H9 (cell line): ENCODE results near the gene ZNF225. TPM values are rescaled to one million over a fixed set of nuclear protein-coding genes. Genes with fewer than 3 reads are reported as not detected.

Experiments used
- DNase-seq: peaks from one replicate; pipeline ENCODE4 v3.0.0-alpha.2; 2017
- H2AFZ ChIP-seq: one replicate; pipeline ENCODE4 v1.6.1; 2013; ENCODE audit warnings: mild to moderate bottlenecking, low read length, control low read depth, moderate library complexity
- H2AK5ac ChIP-seq: 2 replicates; pipeline ENCODE4 v1.6.1; 2013; ENCODE audit warnings: low read length, control low read depth, mixed read lengths; ENCODE audit not compliant: insufficient read length
- H2BK120ac ChIP-seq: one replicate; pipeline ENCODE4 v1.6.1; 2013; ENCODE audit warnings: low read depth, mild to moderate bottlenecking, low read length, control low read depth, inconsistent platforms; ENCODE audit not compliant: poor library complexity, severe bottlenecking
- H2BK12ac ChIP-seq: 2 replicates; pipeline ENCODE4 v1.6.1; 2013; ENCODE audit warnings: low read length, control low read depth, mixed read lengths, low read depth; ENCODE audit not compliant: insufficient read length
- H2BK15ac ChIP-seq: 2 replicates; pipeline ENCODE4 v1.6.1; 2013; ENCODE audit warnings: low read depth, low read length, control low read depth
- H2BK20ac ChIP-seq: one replicate; pipeline ENCODE4 v1.6.1; 2013; ENCODE audit warnings: low read depth, mild to moderate bottlenecking, low read length, control low read depth, inconsistent platforms; ENCODE audit not compliant: poor library complexity, severe bottlenecking
- H2BK5ac ChIP-seq: 2 replicates; pipeline ENCODE4 v1.6.1; 2013; ENCODE audit warnings: low read length, control low read depth, mixed read lengths; ENCODE audit not compliant: insufficient read length
- H3K14ac ChIP-seq: 2 replicates; pipeline ENCODE4 v1.6.1; 2013; ENCODE audit warnings: low read length, control low read depth; ENCODE audit not compliant: insufficient read depth
- H3K18ac ChIP-seq: 2 replicates; pipeline ENCODE4 v1.6.1; 2013; ENCODE audit warnings: low read depth, mild to moderate bottlenecking, mixed read lengths, low read length, control low read depth; ENCODE audit not compliant: insufficient read length
- H3K23ac ChIP-seq: 2 replicates; pipeline ENCODE4 v1.6.1; 2013; ENCODE audit warnings: low read length, control low read depth, mixed read lengths, low read depth; ENCODE audit not compliant: insufficient read length
- H3K23me2 ChIP-seq: 2 replicates; pipeline ENCODE4 v1.6.1; 2013; ENCODE audit warnings: low read depth, mild to moderate bottlenecking, mixed read lengths, low read length, control low read depth; ENCODE audit not compliant: insufficient read length, poor library complexity, severe bottlenecking
- H3K27ac ChIP-seq: 2 replicates; pipeline ENCODE4 v1.5.1; 2013; ENCODE audit warnings: low read length, control low read depth, mixed read lengths, low read depth; ENCODE audit not compliant: insufficient read length
- H3K27me3 ChIP-seq: 2 replicates; pipeline ENCODE4 v1.6.1; 2013; ENCODE audit warnings: low read length, control low read depth, inconsistent platforms; ENCODE audit not compliant: insufficient read depth
- H3K4ac ChIP-seq: 2 replicates; pipeline ENCODE4 v1.6.1; 2013; ENCODE audit warnings: low read depth, mild to moderate bottlenecking, control low read depth, inconsistent platforms, low read length, moderate library complexity
- H3K4me1 ChIP-seq: 2 replicates; pipeline ENCODE4 v1.6.1; 2013; ENCODE audit warnings: low read length, control low read depth, inconsistent platforms; ENCODE audit not compliant: insufficient read depth
- H3K4me2 ChIP-seq: 2 replicates; pipeline ENCODE4 v1.6.1; 2013; ENCODE audit warnings: low read length, control low read depth, mixed read lengths; ENCODE audit not compliant: insufficient read length, insufficient read depth
- H3K56ac ChIP-seq: 2 replicates; pipeline ENCODE4 v1.6.1; 2013; ENCODE audit warnings: low read depth, mild to moderate bottlenecking, mixed read lengths, low read length, control low read depth; ENCODE audit not compliant: insufficient read length
- H3K79me1 ChIP-seq: 2 replicates; pipeline ENCODE4 v1.6.1; 2013; ENCODE audit warnings: low read depth, mild to moderate bottlenecking, moderate library complexity, low read length, control low read depth, inconsistent platforms; ENCODE audit not compliant: insufficient read depth, poor library complexity, severe bottlenecking
- H3K79me2 ChIP-seq: 2 replicates; pipeline ENCODE4 v1.6.1; 2013; ENCODE audit warnings: low read length, control low read depth, inconsistent platforms; ENCODE audit not compliant: insufficient read depth
- H3K9ac ChIP-seq: 2 replicates; pipeline ENCODE4 v1.6.1; 2013; ENCODE audit warnings: low read length, control low read depth, mixed read lengths; ENCODE audit not compliant: insufficient read length; ENCODE audit errors: extremely low read depth
- H3K9me3 ChIP-seq: one replicate; pipeline ENCODE4 v1.6.1; 2013; ENCODE audit warnings: low read depth, low read length, inconsistent platforms; ENCODE audit not compliant: control insufficient read depth
- H3T11ph ChIP-seq: one replicate; pipeline ENCODE4 v1.6.1; 2013; ENCODE audit warnings: mild to moderate bottlenecking, low read length, control low read depth, inconsistent platforms
- H4K20me1 ChIP-seq: one replicate; pipeline ENCODE4 v1.6.1; 2013; ENCODE audit not compliant: control insufficient read depth, insufficient read length, insufficient read depth
- H4K5ac ChIP-seq: 2 replicates; pipeline ENCODE4 v1.6.1; 2013; ENCODE audit warnings: low read depth, mild to moderate bottlenecking, mixed read lengths, low read length, control low read depth; ENCODE audit not compliant: insufficient read length
- H4K8ac ChIP-seq: replicated peaks from 2 replicates; pipeline ENCODE4 v1.6.1; 2013; ENCODE audit warnings: low read length, control low read depth, mixed read lengths, low read depth; ENCODE audit not compliant: insufficient read length
- H4K91ac ChIP-seq: 2 replicates; pipeline ENCODE4 v1.6.1; 2013; ENCODE audit warnings: low read depth, mild to moderate bottlenecking, moderate library complexity, mixed read lengths, low read length, control low read depth; ENCODE audit not compliant: insufficient read length
- H3K27ac Mint-ChIP-seq, 3 experiments: 2 replicates in 2 of 3; 3 replicates in 1 of 3; pipeline ENCODE4 v1.8.0; 2020 to 2021; ENCODE audit warnings: mixed read lengths in 3 of 3, mild to moderate bottlenecking in 1 of 3, moderate library complexity in 1 of 3
- H3K27me3 Mint-ChIP-seq: 2 replicates; pipeline ENCODE4 v1.8.0; 2021; ENCODE audit warnings: low read depth, mild to moderate bottlenecking, moderate library complexity, mixed read lengths
- H3K36me3 Mint-ChIP-seq, 3 experiments: 2 replicates in 2 of 3; 3 replicates in 1 of 3; pipeline ENCODE4 v1.8.0; 2020 to 2021; ENCODE audit warnings: low read depth in 3 of 3, mixed read lengths in 3 of 3; ENCODE audit not compliant: insufficient read depth in 1 of 3
- H3K4me1 Mint-ChIP-seq, 2 experiments: 2 replicates each; pipeline ENCODE4 v1.8.0; 2020; ENCODE audit warnings: mixed read lengths in 2 of 2
- H3K4me3 Mint-ChIP-seq, 2 experiments: 2 replicates in 1 of 2; 3 replicates in 1 of 2; pipeline ENCODE4 v1.8.0; 2020 to 2021; ENCODE audit warnings: mild to moderate bottlenecking in 2 of 2, mixed read lengths in 2 of 2, moderate library complexity in 1 of 2
- H3K9me3 Mint-ChIP-seq, 2 experiments: 2 replicates in 1 of 2; 3 replicates in 1 of 2; pipeline ENCODE4 v1.8.0; 2020; ENCODE audit warnings: mild to moderate bottlenecking in 2 of 2, mixed read lengths in 2 of 2, moderate library complexity in 1 of 2
- WGBS: extraction: QIAGEN DNeasy Blood & Tissue Kit; methylation state at CpG from one replicate; pipeline ENCODE4 v1.1.7; 2013; ENCODE audit warnings: missing lambda C conversion rate, low lambda C conversion rate, mixed read lengths; ENCODE audit not compliant: insufficient read length; ENCODE audit errors: extremely low coverage; 5-methylcytosine and 5-hydroxymethylcytosine counted together
- total RNA-seq: library from RNA; stranded (reverse); gene quantifications from 2 replicates; pipeline ENCODE4 v1.2.1, GENCODE V29; 2021
- TF ChIP-seq, protein P1 (sequence below): fragments of 200-600 bp; sonication (generic); conservative IDR thresholded peaks from 3 replicates; pipeline ENCODE4 v1.8.0; 2021; ENCODE audit warnings: antibody characterized with exemption, mild to moderate bottlenecking

The ZNF225 gene
- total RNA-seq, 1 experiment from 2014 or later: 3.9 TPM

DNA sequence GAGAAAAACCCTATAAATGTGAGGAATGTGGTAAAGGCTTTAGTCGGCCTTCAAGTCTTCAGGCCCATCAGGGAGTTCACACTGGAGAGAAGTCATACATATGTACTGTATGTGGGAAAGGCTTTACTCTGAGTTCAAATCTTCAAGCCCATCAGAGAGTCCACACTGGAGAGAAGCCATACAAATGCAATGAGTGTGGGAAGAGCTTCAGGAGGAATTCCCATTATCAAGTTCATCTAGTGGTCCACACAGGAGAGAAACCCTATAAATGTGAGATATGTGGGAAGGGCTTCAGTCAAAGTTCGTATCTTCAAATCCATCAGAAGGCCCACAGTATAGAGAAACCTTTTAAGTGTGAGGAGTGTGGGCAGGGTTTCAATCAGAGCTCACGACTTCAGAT lies 63.4 kb downstream of the ZNF225 start:
- Histone ChIP-seq H2AK5ac (no peak overlapping the region), H3K4ac (no peak overlapping the region), H3K23ac (no peak overlapping the region), H3K9me3 (peaks cover 35% of the 10 kb centered on the region), H3K56ac (no peak overlapping the region), H3K79me2 (no peaks in the 10 kb centered on the region), H3K18ac (no peak overlapping the region), H3K4me2 (no peak overlapping the region), H3K27ac (no peak overlapping the region), H4K5ac (no peak overlapping the region), H4K91ac (no peak overlapping the region), H3K4me1 (no peaks in the 10 kb centered on the region), H3T11ph (no peak overlapping the region), H3K9ac (no peak overlapping the region), H3K27me3 (no peaks in the 10 kb centered on the region), H4K8ac (no peak overlapping the region), H2BK5ac (no peak overlapping the region), H3K23me2 (no peaks in the 10 kb centered on the region), H2AFZ (no peak overlapping the region), H3K79me1 (no peaks in the 10 kb centered on the region), H3K14ac (no peak overlapping the region), H4K20me1 (no peaks in the 10 kb centered on the region), H2BK120ac (no peak overlapping the region), H2BK15ac (no peak overlapping the region), H2BK20ac (no peak overlapping the region), H2BK12ac (no peak overlapping the region)
- WGBS: no CpG with 5 or more reads among the region's 3 CpGs
- peaks cover 68 to 72% (median 69%) of the 10 kb centered on the region in 3 experiments for H3K36me3 Mint-ChIP-seq
- DNase-seq: no peak
- H3K9me3 Mint-ChIP-seq: peaks cover 58 to 69% of the 10 kb centered on the region in 2 experiments
- H3K27me3 Mint-ChIP-seq: peaks cover 7% of the 10 kb centered on the region
- H3K27ac Mint-ChIP-seq: no peak overlapping the region
- H3K4me1 Mint-ChIP-seq: no peaks in the 10 kb centered on the region
- no peak overlapping the region for H3K4me3 Mint-ChIP-seq
- TF ChIP-seq, protein P1, sequence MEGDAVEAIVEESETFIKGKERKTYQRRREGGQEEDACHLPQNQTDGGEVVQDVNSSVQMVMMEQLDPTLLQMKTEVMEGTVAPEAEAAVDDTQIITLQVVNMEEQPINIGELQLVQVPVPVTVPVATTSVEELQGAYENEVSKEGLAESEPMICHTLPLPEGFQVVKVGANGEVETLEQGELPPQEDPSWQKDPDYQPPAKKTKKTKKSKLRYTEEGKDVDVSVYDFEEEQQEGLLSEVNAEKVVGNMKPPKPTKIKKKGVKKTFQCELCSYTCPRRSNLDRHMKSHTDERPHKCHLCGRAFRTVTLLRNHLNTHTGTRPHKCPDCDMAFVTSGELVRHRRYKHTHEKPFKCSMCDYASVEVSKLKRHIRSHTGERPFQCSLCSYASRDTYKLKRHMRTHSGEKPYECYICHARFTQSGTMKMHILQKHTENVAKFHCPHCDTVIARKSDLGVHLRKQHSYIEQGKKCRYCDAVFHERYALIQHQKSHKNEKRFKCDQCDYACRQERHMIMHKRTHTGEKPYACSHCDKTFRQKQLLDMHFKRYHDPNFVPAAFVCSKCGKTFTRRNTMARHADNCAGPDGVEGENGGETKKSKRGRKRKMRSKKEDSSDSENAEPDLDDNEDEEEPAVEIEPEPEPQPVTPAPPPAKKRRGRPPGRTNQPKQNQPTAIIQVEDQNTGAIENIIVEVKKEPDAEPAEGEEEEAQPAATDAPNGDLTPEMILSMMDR: no peak
